Measurements from ENCODE around the gene ERGIC1.
A peak's percentile ranks its signal among the peaks of the same experiment; 100 is the strongest.
"Not testable (repeated sequence)": the region's sequence is repeated elsewhere in the genome, so short reads cannot be mapped to it uniquely, and the experiment has no call there.

Gene ERGIC1

DNA sequence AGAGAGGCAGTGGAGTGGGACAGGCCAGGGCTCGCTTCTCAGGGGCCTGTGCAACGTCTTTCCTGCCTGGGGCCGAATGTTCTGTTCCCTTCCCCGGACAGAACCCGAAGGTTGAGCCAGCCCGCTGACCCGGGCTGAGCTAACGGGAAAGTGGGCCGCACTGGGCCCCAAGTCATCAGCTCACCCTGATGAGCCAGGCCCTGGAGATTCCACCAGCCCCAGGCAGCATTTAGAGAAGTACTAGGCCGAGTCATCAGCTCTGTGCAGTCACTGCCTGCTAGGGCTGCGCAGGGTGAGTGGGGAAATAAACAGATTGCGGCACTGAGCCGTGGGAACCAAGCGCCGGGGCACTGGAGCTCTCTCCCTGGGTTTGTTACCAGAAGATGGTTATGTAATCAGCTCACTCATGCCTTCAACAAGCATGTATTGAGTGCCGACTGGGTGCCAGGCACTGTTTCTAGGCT, 33.9 kb upstream of the ERGIC1 start:
- DNase-seq (ENCODE audit: low read depth in 2 of 2), result no peak

DNA sequence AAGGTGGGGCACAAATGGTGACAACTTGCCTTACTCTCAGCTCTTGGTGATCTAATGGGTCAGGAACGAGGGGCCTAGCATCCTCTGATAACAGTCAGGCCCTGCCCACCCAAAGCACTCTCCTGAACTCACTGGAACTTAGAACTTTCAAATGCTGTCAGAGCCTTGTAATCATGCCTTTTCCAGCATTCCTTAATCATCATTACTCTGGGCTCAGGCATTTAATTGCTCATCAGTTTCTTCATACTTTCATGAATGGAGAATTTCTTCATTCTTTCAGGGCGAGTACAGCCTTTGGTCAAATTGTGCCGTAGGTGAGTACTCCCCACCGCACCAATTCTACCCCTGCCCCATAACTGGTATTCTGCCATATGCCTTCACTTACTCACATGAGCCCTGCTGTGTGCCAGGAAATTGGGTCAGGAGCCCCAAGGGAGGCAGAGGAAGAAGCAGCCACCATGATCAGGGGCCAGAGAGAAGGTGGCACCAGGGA, 32.8 kb upstream of the ERGIC1 start:
- no peak for DNase-seq (ENCODE audit: low read depth in 2 of 2)

DNA sequence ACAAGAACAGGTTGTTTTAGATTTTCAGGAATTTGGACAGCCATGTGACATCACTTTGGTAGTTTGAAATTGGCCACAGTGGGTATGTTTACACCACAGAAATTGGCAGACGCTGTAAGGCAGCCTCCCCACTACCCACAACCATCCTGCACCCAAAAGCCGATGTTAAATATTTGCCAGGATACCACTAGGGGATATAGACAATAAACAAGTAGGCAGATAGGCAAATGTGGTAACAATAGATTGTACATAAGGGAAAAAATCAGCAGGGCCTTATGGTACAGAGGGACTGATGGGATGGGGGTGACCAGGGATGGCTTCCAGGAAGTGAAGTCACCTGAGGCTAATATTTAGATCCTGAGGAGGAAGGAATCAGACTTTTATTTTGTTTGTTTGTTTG, 31.9 kb upstream of the ERGIC1 start:
- DNase-seq (ENCODE audit: low read depth in 2 of 2), result no peak

DNA sequence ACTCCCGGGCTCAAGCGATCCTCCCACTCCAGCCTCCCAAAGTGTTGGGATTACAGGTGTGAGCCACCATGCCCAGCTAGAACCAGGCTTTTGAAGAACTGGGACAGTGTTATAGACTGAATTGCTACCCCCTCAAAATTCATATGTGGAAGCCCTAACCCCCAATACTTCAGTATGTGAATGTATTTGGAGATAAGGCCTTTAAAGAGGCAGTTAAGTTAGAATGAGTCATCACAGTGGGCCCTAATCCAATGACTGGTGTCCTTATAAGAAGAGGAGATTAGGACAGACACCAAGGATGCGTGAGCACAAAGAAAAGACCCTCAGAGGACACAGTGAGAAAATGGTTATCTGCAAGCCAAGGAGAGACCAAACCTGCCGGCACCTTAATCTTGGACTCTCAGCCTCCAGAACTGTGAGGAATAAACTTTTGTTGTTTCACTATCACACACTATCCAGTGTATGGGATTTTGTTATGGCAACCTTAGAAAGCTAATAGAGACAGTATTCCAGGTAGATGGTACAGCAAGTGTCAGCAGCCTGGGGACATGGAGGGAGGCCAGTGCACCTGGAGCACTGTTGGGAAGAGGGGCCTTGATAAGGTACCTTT, 31.4 kb upstream of the ERGIC1 start:
- DNase-seq (ENCODE audit: low read depth in 2 of 2), result no peak

DNA sequence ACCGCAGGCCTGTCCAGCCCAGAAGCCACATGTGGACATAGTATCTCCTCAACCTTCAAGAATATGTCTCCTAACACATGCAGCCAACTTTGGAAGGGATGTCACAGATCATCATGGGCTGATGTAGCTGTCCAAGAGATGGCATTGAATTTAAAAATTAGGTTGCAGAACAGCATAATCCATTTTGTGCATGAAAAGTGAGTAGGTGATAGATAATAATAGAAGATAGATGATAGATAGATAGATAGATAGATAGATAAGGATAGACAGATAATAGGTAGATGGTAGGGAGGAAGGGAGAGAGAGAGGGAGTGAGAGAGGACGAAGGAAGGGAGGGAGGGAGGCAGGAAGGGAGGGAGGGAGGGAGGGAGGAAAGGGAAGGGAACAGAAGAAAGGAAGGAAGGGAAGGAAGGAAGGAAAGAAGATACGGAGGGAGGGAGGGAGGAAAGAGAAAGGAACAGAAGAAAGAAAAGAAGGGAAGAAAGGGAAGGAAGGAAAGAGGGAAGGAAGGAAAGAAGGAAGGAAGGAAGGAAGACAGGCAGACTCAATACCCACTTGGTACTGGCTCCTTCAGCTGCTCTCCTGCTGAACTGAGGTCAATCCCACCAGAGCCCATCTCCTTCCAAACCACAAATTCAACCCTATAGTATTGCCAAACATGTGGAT, 28.9 kb upstream of the ERGIC1 start:
- no peak for DNase-seq (ENCODE audit: low read depth in 2 of 2)

DNA sequence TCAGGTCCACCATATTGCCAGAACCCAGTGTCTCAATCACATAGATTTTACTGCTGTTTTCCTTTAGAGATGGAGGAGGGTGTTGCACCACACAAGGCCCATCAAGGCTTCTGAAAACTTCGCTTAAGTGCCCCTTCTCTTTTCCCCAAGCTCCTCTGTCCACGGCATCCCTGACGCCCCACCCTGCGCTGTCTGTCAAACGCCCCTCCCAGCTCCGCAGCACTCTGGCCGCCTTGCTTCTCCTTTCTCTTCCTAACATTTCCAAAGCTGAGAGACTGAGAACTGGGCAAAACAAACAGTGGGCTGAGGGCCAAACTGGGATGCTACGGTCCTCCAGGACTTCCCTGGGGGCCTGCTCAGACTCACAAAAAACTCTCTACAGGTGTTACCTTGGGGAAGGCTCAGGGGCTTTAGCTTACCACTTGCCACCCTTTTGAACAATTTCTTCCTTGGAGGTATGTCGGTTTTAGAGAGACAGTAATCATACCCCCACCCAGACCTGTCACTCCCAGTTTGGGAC, 28.3 kb upstream of the ERGIC1 start:
- no peak for DNase-seq (ENCODE audit: low read depth in 2 of 2)

DNA sequence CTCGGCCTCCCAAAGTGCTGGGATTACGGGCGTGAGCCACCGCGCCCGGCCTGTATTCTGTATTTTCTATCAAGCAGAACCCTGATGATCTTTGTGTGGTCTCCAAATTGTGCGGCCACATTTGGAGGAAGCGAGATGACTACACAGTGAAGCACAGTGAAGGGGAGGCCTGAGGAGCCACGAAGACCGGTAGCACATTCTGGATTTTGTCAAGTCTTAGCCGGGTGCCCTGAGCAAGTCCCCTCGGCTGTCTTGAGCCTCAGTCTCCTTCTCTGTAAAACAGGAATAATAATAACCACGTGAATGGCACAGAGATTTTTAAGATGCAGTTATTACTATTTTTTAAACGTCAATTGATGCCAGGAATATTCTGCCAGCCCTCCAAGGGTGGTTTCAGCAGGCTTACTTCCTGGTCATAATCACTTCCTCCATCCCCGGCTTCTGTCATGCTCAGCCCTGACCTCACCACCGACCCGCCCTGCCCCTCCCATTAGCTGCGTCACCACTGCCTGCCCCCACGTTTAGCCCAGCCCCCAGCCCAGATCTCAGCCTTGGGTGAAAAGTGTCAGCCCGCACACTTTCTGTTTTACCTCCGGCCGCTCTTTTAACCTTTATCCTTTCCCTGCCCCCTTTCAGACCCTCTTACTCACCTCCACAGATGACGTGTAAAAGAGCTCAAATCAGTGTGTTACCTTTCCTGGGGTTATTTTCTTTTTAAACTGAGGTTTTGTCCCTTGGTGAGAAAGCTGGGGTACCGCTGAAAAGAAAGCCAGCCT, 27.0 kb upstream of the ERGIC1 start:
- DNase-seq (ENCODE audit: low read depth in 2 of 2), result peak; percentile 75 to 93

DNA sequence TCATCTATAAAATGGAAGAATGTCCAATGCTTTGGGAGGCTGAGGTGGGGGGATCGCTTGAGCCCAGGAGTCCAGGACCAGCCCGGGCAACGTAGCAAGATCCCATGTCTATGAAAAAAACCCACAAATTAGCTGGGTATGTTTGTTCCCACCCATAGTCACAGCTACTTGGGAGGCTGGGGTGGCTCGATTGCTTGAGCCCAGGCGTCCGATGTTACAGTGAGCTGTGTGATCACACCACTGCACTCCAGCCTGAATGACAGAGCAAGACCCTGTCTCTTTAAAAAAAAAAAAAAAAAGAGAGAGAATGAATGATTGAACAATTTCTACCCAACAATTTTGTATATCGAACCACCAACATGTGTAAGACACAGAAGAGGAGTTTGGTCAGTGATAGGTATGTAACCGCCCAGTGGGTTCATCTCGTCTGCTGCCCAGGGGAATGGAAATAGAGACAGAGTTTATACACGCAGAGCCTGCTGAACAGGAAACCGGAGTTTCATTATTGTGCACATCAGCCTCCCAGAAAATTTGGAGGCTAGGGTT, 26.2 kb upstream of the ERGIC1 start:
- DNase-seq (ENCODE audit: low read depth in 2 of 2), result no peak

DNA sequence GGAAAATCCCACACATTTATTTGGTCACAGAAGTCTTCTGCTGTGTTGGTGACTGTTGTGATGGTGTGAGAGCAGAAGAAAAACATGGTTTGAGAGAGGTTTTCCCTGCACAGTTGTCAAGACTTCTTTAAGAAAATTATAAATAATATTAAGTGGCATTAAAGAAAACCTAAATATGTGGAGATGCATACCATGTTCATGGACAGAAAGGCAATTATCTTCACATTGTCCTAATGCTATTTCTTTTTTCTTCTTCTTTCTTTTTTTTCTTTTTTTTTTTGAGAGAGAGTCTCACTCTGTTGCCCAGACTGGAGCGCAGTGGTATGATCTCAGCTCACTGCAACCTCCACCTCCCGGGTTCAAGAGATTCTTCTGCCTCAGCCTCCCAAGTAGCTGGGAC, 24.3 kb upstream of the ERGIC1 start:
- DNase-seq (ENCODE audit: low read depth in 2 of 2), result no peak

DNA sequence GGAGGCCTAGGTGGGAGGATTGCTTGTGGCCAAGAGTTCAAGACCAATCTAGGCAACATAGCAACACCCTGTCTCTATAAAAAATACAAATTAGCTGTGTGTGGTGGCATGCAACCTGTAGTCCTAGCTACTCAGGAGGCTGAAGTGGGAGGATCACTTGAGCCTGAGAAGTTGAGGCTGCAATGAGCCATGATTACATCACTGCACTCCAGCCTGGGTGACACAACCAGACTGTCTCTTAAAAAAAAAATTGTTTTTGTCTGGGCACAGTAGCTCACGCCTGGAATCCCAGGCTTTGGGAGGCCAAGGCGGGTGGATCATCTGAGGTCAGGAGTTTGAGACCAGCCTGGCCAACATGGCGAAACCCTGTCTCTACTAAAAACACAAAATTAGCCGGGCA, 23.1 kb upstream of the ERGIC1 start:
- DNase-seq (ENCODE audit: low read depth in 2 of 2), result not testable (repeated sequence)

DNA sequence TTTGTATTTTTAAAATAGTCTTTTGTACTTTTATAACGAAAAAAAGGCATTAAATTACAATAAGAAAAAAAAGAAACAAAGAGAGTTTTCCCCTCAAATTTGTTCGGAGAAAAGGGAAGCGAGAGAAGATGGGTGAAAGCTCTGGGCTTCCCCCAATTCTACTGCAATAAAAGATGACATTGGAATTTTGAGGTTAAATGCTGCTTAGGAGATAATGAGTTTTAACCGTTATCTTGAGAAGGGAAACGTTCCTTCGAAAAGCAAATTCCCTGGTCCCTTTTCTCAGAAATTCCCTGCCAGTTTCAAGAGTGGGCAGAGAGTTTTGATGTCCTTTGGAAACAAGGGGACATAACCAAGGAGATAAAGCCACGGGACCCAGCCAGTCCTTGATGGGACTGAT, 18.4 kb upstream of the ERGIC1 start:
- DNase-seq (ENCODE audit: low read depth in 2 of 2), result no peak

DNA sequence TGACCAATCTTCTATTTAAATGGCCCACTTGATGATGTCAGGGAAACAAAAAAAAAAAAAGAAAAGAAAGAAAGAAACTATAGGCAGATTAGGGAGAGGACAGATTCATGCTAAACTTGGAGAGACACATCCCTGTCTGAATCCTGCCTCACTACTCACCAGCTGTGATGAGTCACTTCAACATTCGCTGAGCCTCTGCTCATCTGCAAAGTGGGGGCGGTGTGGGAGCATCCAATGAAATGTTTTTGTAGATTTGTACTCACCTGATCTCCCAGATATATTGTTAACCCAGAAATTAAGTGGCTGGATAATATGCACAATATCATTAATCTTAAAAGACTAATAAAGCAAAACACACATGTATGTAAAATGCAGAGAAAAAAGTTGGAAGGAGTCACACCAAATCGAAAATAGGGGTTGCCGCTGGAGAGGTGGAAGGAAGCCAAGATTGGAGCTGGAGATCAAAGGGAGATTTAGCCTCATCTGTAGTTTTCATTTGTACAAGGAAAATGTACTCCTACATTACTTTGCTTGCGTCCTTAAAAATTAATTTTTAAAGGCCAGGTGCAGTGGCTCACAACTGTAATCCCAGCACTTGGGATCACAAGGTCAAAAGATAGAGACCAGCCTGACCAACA, 17.0 kb upstream of the ERGIC1 start:
- no peak for DNase-seq (ENCODE audit: low read depth in 2 of 2)

DNA sequence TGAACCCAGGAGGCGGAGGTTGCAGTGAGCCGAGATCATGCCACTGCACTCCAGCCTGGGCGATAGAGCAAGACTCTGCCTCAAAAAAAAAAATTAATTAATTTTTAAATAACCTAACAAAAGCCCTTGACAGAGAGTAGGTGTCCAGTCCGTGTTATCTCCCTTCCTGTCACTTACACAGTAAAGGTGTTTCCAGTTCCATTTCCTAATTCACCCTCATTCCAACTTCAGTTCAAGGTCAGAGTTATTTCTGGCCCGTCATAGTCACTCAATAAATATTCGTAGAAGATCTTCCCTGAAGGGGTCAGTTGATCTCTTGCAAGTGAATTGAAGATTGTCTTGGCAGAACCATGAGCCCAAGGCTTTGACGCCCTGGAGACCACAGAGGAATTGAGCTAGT, 16.4 kb upstream of the ERGIC1 start:
- no peak for DNase-seq (ENCODE audit: low read depth in 2 of 2)

DNA sequence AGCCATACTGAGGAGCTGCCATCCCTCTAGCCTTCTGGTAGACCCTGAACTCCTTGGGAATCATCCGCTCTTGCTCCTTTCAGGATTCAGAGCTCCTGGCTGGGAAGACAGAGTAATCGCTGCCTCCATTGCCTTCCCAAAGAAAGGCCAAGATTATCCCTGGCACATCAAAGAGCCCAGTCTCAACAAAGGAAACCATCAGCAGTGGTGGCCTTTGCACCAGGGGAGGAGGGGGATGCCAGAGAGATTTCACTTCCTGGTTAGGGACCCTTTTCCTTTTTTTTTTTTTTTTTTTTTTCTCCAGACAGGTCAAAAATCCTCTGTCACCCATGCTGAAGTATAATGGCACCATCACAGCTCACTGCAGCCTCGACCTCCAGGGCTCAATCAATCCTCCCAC, 16.0 kb upstream of the ERGIC1 start:
- no peak for DNase-seq (ENCODE audit: low read depth in 2 of 2)

DNA sequence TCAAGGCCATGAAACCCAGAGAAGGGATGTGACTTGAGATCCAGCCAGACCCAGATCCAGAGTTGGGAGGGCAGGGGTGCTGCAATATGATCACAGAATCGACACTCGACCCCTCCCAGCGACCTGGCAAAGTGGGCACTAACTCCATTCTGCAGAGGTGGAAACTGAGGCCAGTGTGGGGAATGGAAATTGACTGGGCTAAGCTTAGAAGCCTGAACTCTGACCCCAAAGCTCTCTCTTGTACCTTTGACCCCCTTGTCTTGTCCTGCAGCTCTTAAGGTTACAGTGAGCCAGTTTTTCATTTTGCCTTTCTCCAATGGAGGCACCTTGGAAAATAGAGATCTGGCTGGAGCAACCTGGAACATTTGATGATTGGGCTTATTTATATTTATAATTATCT, 14.5 kb upstream of the ERGIC1 start:
- no peak for DNase-seq (ENCODE audit: low read depth in 2 of 2)

DNA sequence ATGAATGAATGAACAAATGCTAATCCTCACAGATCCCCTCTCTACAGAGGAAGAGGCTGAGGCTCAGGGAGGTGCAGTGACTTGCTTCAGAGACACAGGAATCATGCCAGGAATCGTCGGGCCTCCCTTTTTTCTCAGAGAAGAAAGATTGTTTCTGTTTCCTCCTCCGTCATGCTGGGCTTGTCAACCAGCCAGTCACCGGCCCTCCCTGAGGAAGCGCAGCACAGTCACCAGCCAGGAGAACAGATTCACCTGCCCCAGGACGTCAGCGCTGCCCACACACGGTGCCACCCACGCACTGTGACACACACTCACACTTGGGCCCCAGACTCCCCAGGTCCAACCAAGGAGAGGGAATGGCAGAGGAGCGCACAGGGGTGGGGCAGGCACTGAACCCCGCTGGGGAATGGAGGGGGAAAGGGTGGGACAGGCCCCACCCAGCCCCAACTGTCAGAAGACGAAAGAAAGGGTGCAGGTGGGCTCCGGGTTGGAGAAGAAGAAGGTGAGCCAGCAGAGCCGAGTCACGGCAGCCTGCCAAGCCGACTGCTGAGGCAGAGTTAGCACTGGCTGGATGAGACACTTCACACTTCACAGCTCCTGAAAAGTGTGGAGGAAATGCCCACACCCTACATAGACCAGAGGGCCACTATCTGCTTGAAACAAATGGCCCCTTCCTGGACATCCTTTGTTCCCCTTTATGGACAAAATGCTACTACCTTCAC, 13.8 kb upstream of the ERGIC1 start:
- DNase-seq (ENCODE audit: low read depth in 2 of 2), result peak in 1 of 2 experiments; percentile 31

DNA sequence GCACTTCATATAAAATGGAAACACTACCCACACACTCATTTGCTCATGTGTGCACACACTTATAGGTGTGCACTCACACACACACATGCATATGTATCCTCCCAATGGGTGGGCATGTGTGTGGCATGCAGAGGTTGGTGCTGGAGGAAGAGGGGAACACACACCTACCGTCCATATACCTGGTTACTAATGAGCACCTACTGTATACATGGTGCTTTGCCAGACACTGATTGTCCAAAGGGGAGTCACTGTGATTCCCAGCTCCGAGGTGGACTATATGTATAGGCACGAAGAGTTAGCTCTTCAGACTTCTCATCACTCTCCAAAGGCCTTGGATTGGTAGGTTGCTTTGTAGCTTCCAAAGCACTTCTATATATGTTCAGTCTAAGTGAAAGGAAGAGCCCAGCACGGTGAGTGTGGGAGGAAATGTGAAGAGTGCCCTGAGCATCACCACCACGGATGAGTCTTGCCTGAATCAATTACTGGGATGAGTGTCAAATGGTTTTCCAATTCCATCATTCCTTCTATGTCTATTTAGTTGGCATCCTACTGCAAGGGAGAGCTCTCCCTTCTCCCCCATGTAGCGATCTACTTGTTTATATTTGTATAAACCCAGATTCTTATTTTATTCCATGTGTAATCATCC, 12.6 kb upstream of the ERGIC1 start:
- no peak for DNase-seq (ENCODE audit: low read depth in 2 of 2)

DNA sequence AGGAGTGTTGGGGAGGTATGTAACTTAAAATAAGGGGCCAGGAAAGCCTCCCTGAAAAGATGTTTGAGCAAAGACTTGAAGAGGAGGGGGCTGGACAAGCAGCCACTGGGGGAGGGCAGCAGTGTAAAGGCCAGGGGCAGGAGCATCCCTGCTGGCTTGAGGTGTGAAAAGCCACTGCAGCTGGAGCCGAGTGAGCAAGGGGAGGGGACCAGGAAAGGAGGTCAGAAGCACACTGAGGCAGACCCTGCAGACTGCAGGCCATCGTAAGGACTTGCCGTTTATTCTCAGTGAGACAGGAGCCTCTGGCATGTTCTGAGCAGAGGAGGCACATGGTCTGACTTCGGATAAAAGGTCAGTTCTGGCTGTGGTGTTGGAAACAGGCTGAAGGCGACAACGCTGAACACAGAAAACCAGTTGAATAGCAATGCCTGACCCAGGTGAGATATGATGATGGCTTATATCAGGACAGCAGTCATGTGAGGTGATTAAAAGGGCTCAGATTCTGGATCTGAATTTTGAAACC, 10.2 kb upstream of the ERGIC1 start:
- DNase-seq (ENCODE audit: low read depth in 2 of 2), result no peak

DNA sequence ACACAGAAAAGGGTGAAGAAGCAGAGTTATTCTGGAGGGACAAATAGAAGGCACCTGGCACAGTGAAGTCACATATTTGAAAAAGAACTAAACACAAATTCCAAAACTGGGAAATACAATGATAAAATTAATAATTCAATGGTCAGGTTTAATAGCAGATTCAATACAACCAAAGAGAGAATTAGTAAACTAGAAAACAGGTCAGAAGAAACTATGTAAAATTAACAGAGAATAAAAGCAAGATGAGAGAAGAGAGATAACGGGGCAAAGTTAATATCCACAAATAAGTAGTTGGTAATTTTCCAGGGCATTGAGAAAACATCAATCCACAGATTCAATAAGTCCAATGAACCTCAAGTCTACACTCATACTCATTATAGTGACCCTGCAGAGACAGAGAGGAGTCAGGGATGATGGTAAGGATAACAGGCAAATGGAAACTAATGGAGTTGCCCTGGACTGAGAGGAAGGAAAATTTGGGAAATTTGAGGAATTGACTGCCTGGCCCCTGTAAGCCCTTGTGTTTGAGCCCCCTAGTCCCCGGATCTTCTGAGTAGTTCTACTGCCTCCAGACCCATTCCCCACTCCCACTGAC, 8.3 kb upstream of the ERGIC1 start:
- DNase-seq (ENCODE audit: low read depth in 2 of 2), result no peak

DNA sequence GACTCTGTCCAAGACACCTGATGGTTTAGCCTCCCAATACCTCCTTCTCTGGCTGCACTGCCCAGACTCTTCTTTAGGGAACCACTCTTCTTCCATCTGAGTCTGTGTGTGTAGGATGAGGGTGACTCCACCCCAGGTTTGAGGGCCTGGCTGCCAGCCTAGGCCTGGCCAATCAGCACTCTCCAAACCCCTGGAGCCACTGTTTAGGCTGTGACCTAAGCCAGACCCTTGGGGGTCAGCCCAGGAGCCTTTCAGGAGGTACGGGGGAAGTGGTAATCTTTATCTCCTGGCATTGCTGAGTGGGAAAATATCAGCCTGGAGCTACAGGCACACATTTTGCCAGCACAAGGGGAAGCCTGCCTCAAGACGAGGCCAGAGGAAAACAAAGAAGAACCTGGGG, 6.2 kb upstream of the ERGIC1 start:
- DNase-seq (ENCODE audit: low read depth in 2 of 2), result no peak

All from stimulated activated CD4-positive, alpha-beta T cell treated with anti-CD3 and anti-CD28 coated beads, Interleukin-12 subunit alpha, Interleukin-12 subunit beta, amount 100 ng/mL, for 24 hours (primary cell).